Smooth muscle cell (in vitro differentiated cells): ENCODE measurements around the gene MAP6. TPM values are rescaled to one million over a fixed set of nuclear protein-coding genes. Genes with fewer than 3 reads are reported as not detected.

ENCODE experiments used
- DNase-seq: peaks from one replicate; lab custom pipeline; 2025; ENCODE audit not compliant: unreplicated experiment; lab: John Stamatoyannopoulos, UW
- H2AFZ ChIP-seq: fragments of 200-600 bp; sonication (generic); 2 replicates; pipeline ENCODE4 v1.6.0; 2016; ENCODE audit warnings: antibody characterized with exemption, low read depth, mild to moderate bottlenecking
- H3F3A ChIP-seq: fragments of 200-600 bp; sonication (generic); 2 replicates; pipeline ENCODE4 v1.6.0; 2017; ENCODE audit warnings: antibody characterized with exemption, low read depth
- H3K27ac ChIP-seq: fragments of 200-600 bp; sonication (generic); 2 replicates; pipeline ENCODE4 v1.5.1; 2016; ENCODE audit warnings: low read depth, mild to moderate bottlenecking
- H3K27me3 ChIP-seq: fragments of 200-600 bp; sonication (generic); 2 replicates; pipeline ENCODE4 v1.6.1; 2016; ENCODE audit warnings: low read depth, mild to moderate bottlenecking
- H3K36me3 ChIP-seq: fragments of 200-600 bp; sonication (generic); 2 replicates; pipeline ENCODE4 v1.5.1; 2016; ENCODE audit warnings: low read depth
- H3K4me1 ChIP-seq: fragments of 200-600 bp; sonication (generic); 2 replicates; pipeline ENCODE4 v1.5.1; 2016; ENCODE audit warnings: low read depth
- H3K4me2 ChIP-seq: fragments of 200-600 bp; sonication (generic); 2 replicates; pipeline ENCODE4 v1.6.0; 2016; ENCODE audit warnings: mild to moderate bottlenecking
- H3K4me3 ChIP-seq: fragments of 200-600 bp; sonication (generic); 2 replicates; pipeline ENCODE4 v1.5.1; 2016; ENCODE audit warnings: mild to moderate bottlenecking
- H3K79me2 ChIP-seq: fragments of 200-600 bp; sonication (generic); 2 replicates; pipeline ENCODE4 v1.6.0; 2016; ENCODE audit warnings: low read depth, mild to moderate bottlenecking
- H3K9ac ChIP-seq: fragments of 200-600 bp; sonication (generic); 2 replicates; pipeline ENCODE4 v1.6.0; 2016; ENCODE audit warnings: low read depth
- H3K9me3 ChIP-seq: fragments of 200-600 bp; sonication (generic); replicated peaks from 2 replicates; pipeline ENCODE4 v1.5.1; 2016; ENCODE audit warnings: low read depth
- H4K20me1 ChIP-seq: fragments of 200-600 bp; sonication (generic); 2 replicates; pipeline ENCODE4 v1.6.0; 2016; ENCODE audit warnings: low read depth
- CTCF ChIP-seq: fragments of 200-600 bp; sonication (generic); IDR thresholded peaks from 2 replicates; pipeline ENCODE4 v1.5.1; 2017; ENCODE audit warnings: borderline replicate concordance, mild to moderate bottlenecking, antibody characterized with exemption; ENCODE audit not compliant: insufficient read depth, poor library complexity, severe bottlenecking
- WGBS: methylation state at CpG from one replicate; pipeline ENCODE4 v1.1.7; 2016; ENCODE audit warnings: low lambda C conversion rate; 5-methylcytosine and 5-hydroxymethylcytosine counted together
- polyA plus RNA-seq: library from polyadenylated mRNA; unstranded; fragments of >200 nt; fragmentation: Nextera tagmentation; extraction: Ambion mirVana; gene quantifications from 2 replicates; pipeline ENCODE4 v1.2.1, GENCODE V29; 2016
- total RNA-seq: library from RNA; depleted of rRNA; stranded (reverse); fragments of >200 nt; gene quantifications from 2 replicates; pipeline ENCODE4 v1.2.3, GENCODE V29; 2014

Gene MAP6
- total and polyA plus RNA-seq, 2 experiments from 2014 or later, result 0.22 to 0.43 TPM

- Histone ChIP-seq H3F3A (no peaks in the 10 kb centered on the region), H3K9ac (no peak overlapping the region), H3K36me3 (no peaks in the 10 kb centered on the region), H4K20me1 (no peaks in the 10 kb centered on the region), H3K79me2 (no peaks in the 10 kb centered on the region), H3K9me3 (no peaks in the 10 kb centered on the region), H3K4me1 (no peaks in the 10 kb centered on the region), H3K27me3 (peaks cover 8% of the 10 kb centered on the region), H3K4me3 (no peak overlapping the region), H3K27ac (no peak overlapping the region), H3K4me2 (no peak overlapping the region), H2AFZ (no peak overlapping the region)
- 77% methylated on average over 4 of the region's 4 CpGs for WGBS
- TF ChIP-seq CTCF, result no peak
- DNase-seq, result no peak
These were observed 71.9 kb downstream of the MAP6 start for GRCh38 chr11:75596914-75597313.

DNA sequence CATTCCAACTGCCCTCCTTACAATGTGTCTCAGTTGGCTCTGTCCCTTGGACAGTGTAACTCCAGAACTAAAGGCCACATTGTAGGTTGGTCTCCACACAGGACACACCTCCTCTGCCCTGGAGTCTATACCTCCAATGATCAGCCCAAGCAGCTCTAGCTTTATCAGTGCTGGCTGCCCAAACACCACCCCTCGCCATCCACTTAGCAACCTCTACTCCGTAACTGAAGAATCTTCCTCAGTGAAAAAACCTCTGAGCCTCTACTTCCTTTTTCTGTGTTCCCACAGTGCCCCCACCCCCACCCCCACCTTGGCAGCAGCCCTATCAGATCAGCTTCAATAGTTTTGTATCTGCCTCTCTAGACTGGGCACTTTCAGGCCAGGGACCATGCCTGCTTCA, 73.4 kb downstream of the MAP6 start:
- H3K4me3 ChIP-seq, result no peak overlapping the region
- no peak for TF ChIP-seq CTCF
- no peak overlapping the region for H3K9ac ChIP-seq
- H3K9me3 ChIP-seq, result no peaks in the 10 kb centered on the region
- no peaks in the 10 kb centered on the region for H4K20me1 ChIP-seq
- no peaks in the 10 kb centered on the region for H3K79me2 ChIP-seq
- 97% methylated on average over 2 of the region's 2 CpGs for WGBS
- no peak overlapping the region for H2AFZ ChIP-seq
- no peaks in the 10 kb centered on the region for H3K4me1 ChIP-seq
- no peaks in the 10 kb centered on the region for H3K36me3 ChIP-seq
- peaks cover 15% of the 10 kb centered on the region for H3K27me3 ChIP-seq
- H3K4me2 ChIP-seq, result no peak overlapping the region
- H3F3A ChIP-seq, result no peaks in the 10 kb centered on the region
- H3K27ac ChIP-seq, result no peak overlapping the region
- no peak for DNase-seq

GRCh38 chr11:75594211-75594610, 74.6 kb downstream of the MAP6 start:
- Histone ChIP-seq H3K27ac (no peak overlapping the region), H2AFZ (no peak overlapping the region), H4K20me1 (no peaks in the 10 kb centered on the region), H3K27me3 (peaks cover 15% of the 10 kb centered on the region), H3K4me1 (no peaks in the 10 kb centered on the region), H3K79me2 (no peaks in the 10 kb centered on the region), H3K36me3 (no peaks in the 10 kb centered on the region), H3K9me3 (no peaks in the 10 kb centered on the region), H3K4me2 (no peak overlapping the region), H3F3A (no peaks in the 10 kb centered on the region), H3K4me3 (no peak overlapping the region), H3K9ac (no peak overlapping the region)
- no peak for TF ChIP-seq CTCF
- no peak for DNase-seq
- 96% methylated on average over 6 of the region's 6 CpGs for WGBS

DNA sequence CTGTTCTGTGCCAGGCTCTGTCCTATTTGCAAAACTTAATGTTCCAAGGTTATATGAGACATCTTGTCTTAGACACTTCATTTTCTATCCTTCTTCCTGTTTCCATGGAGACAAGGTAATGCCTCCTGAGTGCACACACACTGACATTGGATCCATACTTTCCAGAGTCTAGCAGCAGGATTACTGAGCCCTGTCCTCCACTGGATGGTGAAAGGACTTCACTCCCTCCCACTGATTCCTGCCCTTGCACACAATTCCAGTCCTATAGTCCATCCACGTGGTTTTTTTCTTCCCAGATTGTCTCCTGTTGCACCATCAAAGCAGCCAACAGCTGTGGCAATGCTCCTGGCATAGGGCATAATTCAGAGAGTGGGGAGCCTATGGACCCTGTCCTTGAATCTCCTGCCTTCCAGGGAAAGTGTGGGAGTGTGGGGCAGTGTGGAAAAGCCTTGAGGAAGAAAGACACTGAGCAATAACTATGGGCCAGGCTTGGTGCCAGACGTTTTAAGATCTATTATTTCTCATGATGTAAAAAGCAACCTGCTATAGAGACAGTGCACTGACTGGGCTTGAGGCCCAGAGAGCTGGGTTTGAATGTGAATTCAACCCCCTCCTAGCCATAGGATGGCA, 75.4 kb downstream of the MAP6 start:
- no peak for DNase-seq
- Histone ChIP-seq H3K4me3 (no peak overlapping the region), H3K27me3 (peaks cover 15% of the 10 kb centered on the region), H3K79me2 (no peaks in the 10 kb centered on the region), H3K9me3 (no peaks in the 10 kb centered on the region), H2AFZ (no peak overlapping the region), H3K4me2 (no peak overlapping the region), H3K9ac (no peak overlapping the region), H3F3A (no peaks in the 10 kb centered on the region), H3K36me3 (no peaks in the 10 kb centered on the region), H4K20me1 (no peaks in the 10 kb centered on the region), H3K27ac (no peak overlapping the region), H3K4me1 (no peaks in the 10 kb centered on the region)
- TF ChIP-seq CTCF, result no peak
- WGBS, result 57% methylated on average over 2 of the region's 2 CpGs
